ENCODE results near the gene NUDT3. TPM values are rescaled to one million over a fixed set of nuclear protein-coding genes. Genes with fewer than 3 reads are reported as not detected.

The NUDT3 gene
- polyA plus RNA-seq, 3 donors, result 9.3 to 33.3 (median 10.9) TPM

DNA sequence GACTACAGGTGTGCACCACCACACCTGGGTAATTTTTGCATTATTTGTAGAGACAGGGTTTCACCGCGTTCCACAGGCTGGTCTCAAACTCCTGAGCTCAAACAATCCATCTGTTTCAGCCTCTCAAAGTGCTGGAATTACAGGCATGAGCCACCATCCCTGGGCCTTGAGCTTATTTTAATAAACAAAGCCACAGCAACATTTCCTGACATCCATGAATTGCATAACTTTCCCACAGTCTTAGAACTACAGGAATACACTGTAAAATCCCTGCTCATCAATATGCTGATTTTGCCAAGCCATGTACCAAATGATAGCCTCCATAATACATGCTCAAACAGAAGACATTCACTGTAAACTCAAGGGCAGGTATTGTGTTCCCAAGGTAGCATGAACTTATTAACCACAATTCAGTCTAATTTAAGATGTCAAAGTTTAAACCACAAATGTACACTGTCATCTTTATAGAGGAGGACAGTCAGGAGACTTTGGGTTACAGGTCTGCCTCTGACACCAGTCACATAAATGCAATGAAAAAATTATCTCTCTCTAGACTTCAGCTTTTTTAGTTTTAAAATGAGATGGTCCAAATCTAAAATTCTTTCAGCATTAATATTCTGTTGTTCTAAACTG, 40.0 kb downstream of the NUDT3 start:
- Histone ChIP-seq H3K36me3 (replicated peaks in 1 of 2; ENCODE audit: control insufficient read depth in 1 of 2, insufficient read depth in 2 of 2, low read length in 2 of 2) (no peaks in the 10 kb centered on the region), H2AFZ (ENCODE audit: insufficient read depth, low read depth, low read length, poor library complexity, severe bottlenecking) (no peak overlapping the region), H3K27me3 (ENCODE audit: control insufficient read depth in 2 of 2, insufficient read depth in 2 of 2, low read length in 2 of 2) (no peaks in the 10 kb centered on the region), H3K79me2 (ENCODE audit: insufficient read depth, low read length) (peaks cover 99% of the 10 kb centered on the region), H3K4me2 (replicated peaks; ENCODE audit: extremely low read depth, low read length, poor library complexity, severe bottlenecking) (no peak overlapping the region), H3K4me3 (replicated peaks in 1 of 3; ENCODE audit: low read depth in 2 of 3, low read length in 3 of 3) (no peak overlapping the region), H3K9me3 (replicated peaks in 1 of 2; ENCODE audit: control insufficient read depth in 1 of 2, insufficient read depth in 1 of 2, low read length in 2 of 2) (no peaks in the 10 kb centered on the region), H3K9ac (ENCODE audit: insufficient read depth, low read length, poor library complexity, severe bottlenecking) (no peak overlapping the region), H3K27ac (ENCODE audit: low read depth in 1 of 2, low read length in 2 of 2) (peak overlapping the region in 1 of 2 donors; percentile 53), H3K4me1 (ENCODE audit: control insufficient read depth in 1 of 2, insufficient read depth in 2 of 2, low read length in 2 of 2) (peaks cover 19 to 21% of the 10 kb centered on the region in 2 donors), H4K20me1 (ENCODE audit: insufficient read depth, low read length) (peaks cover 95% of the 10 kb centered on the region)
- Mint-ChIP-seq H3K27me3 (ENCODE audit: low read depth in 3 of 3) (no peaks in the 10 kb centered on the region), H3K9me3 (no peaks in the 10 kb centered on the region), H3K4me1 (peaks cover 38% of the 10 kb centered on the region), H3K4me3 (no peak overlapping the region), H3K36me3 (peaks cover 1 to 7% of the 10 kb centered on the region in 2 donors), H3K27ac (peak overlapping the region in 4 of 7 donors; percentile 4 to 73 (median 61))
- no peak for DNase-seq
- WGBS (ENCODE audit: insufficient coverage), result no CpG with 5 or more reads among the region's 2 CpGs
- TF ChIP-seq, protein P1, sequence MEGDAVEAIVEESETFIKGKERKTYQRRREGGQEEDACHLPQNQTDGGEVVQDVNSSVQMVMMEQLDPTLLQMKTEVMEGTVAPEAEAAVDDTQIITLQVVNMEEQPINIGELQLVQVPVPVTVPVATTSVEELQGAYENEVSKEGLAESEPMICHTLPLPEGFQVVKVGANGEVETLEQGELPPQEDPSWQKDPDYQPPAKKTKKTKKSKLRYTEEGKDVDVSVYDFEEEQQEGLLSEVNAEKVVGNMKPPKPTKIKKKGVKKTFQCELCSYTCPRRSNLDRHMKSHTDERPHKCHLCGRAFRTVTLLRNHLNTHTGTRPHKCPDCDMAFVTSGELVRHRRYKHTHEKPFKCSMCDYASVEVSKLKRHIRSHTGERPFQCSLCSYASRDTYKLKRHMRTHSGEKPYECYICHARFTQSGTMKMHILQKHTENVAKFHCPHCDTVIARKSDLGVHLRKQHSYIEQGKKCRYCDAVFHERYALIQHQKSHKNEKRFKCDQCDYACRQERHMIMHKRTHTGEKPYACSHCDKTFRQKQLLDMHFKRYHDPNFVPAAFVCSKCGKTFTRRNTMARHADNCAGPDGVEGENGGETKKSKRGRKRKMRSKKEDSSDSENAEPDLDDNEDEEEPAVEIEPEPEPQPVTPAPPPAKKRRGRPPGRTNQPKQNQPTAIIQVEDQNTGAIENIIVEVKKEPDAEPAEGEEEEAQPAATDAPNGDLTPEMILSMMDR (IDR thresholded peaks at IDR 0.05), result no peak
- intact Hi-C loops (cut with micrococcal nuclease), result no loop called here

DNA sequence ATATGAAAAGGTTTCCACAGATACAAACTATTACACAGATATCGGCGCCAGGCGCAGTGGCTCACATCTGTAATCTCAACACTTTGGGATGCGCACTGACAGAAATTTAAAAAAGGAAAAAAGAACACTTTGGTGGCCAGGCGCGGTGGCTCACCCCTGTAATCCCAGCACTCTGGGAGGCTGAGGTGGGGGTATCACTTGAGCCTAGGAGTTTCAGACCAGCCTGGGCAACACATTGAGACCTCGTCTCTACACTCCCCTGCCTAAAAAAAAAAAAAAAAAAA, 41.6 kb downstream of the NUDT3 start:
- Mint-ChIP-seq H3K27me3 (ENCODE audit: low read depth in 3 of 3) (no peaks in the 10 kb centered on the region), H3K4me1 (peaks cover 48% of the 10 kb centered on the region), H3K9me3 (no peaks in the 10 kb centered on the region), H3K4me3 (no peak overlapping the region), H3K36me3 (peaks cover 3 to 6% of the 10 kb centered on the region in 2 donors), H3K27ac (peak overlapping the region; percentile 63 to 80 (median 77))
- WGBS (ENCODE audit: insufficient coverage), result no CpG with 5 or more reads among the region's 7 CpGs
- DNase-seq, result no peak
- Histone ChIP-seq H3K9me3 (replicated peaks in 1 of 2; ENCODE audit: control insufficient read depth in 1 of 2, insufficient read depth in 1 of 2, low read length in 2 of 2) (no peaks in the 10 kb centered on the region), H3K27me3 (ENCODE audit: control insufficient read depth in 2 of 2, insufficient read depth in 2 of 2, low read length in 2 of 2) (no peaks in the 10 kb centered on the region), H3K4me3 (replicated peaks in 1 of 3; ENCODE audit: low read depth in 2 of 3, low read length in 3 of 3) (no peak overlapping the region), H4K20me1 (ENCODE audit: insufficient read depth, low read length) (peaks cover 95% of the 10 kb centered on the region), H3K27ac (ENCODE audit: low read depth in 1 of 2, low read length in 2 of 2) (peak overlapping the region; percentile 40 to 48), H3K79me2 (ENCODE audit: insufficient read depth, low read length) (peaks cover 99% of the 10 kb centered on the region), H3K4me2 (replicated peaks; ENCODE audit: extremely low read depth, low read length, poor library complexity, severe bottlenecking) (no peak overlapping the region), H3K4me1 (ENCODE audit: control insufficient read depth in 1 of 2, insufficient read depth in 2 of 2, low read length in 2 of 2) (peaks cover 19 to 21% of the 10 kb centered on the region in 2 donors), H2AFZ (ENCODE audit: insufficient read depth, low read depth, low read length, poor library complexity, severe bottlenecking) (no peak overlapping the region), H3K36me3 (replicated peaks in 1 of 2; ENCODE audit: control insufficient read depth in 1 of 2, insufficient read depth in 2 of 2, low read length in 2 of 2) (no peaks in the 10 kb centered on the region), H3K9ac (ENCODE audit: insufficient read depth, low read length, poor library complexity, severe bottlenecking) (no peak overlapping the region)
- intact Hi-C loops (cut with micrococcal nuclease), result no loop called here
- TF ChIP-seq, protein P1 (IDR thresholded peaks at IDR 0.05), result no peak
